Measurements from ENCODE around the gene ARL6IP1.

- no peak for TF ChIP-seq ARNTL (CRISPR knock-in tag; IDR thresholded peaks at IDR 0.05; ENCODE audit: borderline replicate concordance, low read depth)
- TF ChIP-seq, protein P1, sequence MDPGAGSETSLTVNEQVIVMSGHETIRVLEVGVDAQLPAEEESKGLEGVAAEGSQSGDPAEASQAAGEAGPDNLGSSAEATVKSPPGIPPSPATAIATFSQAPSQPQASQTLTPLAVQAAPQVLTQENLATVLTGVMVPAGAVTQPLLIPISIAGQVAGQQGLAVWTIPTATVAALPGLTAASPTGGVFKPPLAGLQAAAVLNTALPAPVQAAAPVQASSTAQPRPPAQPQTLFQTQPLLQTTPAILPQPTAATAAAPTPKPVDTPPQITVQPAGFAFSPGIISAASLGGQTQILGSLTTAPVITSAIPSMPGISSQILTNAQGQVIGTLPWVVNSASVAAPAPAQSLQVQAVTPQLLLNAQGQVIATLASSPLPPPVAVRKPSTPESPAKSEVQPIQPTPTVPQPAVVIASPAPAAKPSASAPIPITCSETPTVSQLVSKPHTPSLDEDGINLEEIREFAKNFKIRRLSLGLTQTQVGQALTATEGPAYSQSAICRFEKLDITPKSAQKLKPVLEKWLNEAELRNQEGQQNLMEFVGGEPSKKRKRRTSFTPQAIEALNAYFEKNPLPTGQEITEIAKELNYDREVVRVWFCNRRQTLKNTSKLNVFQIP (CRISPR knock-in tag; IDR thresholded peaks at IDR 0.05; ENCODE audit: borderline replicate concordance, low read depth): no peak
Observed at GRCh38 chr16:18805257-18805773, 4.0 kb upstream of the ARL6IP1 start.
